HG03460 (cell line): ENCODE data around the gene IMMT.
"Not testable (repeated sequence)": the region's sequence is repeated elsewhere in the genome, so short reads cannot be mapped to it uniquely, and the experiment has no call there.

Experiments
- ATAC-seq: cut with Tn5 transposase; IDR thresholded peaks from one replicate; pipeline ENCODE4 v1.9.1; 2021; ENCODE audit not compliant: unreplicated experiment

Gene IMMT

GRCh38 chr2:86202336-86202692, 7.1 kb upstream of the IMMT start:
- ATAC-seq: no peak

GRCh38 chr2:86201671-86202335, 6.5 kb upstream of the IMMT start:
- ATAC-seq: no peak

GRCh38 chr2:86200564-86200963, 5.3 kb upstream of the IMMT start:
- ATAC-seq: not testable (repeated sequence)

- no peak for ATAC-seq
These were observed 4.5 kb upstream of the IMMT start for GRCh38 chr2:86199834-86200177.

GRCh38 chr2:86195808-86196387, 636 bp upstream of the IMMT start:
- ATAC-seq: no peak

GRCh38 chr2:86194751-86195054, 559 bp downstream of the IMMT start:
- no peak for ATAC-seq

- no peak for ATAC-seq
These were observed 1.2 kb downstream of the IMMT start for GRCh38 chr2:86193901-86194567.

- no peak for ATAC-seq
These were observed 5.4 kb downstream of the IMMT start for GRCh38 chr2:86189782-86190416.

GRCh38 chr2:86186431-86186830, 8.8 kb downstream of the IMMT start:
- ATAC-seq: no peak

- ATAC-seq: no peak
These were observed 9.6 kb downstream of the IMMT start for GRCh38 chr2:86185517-86186212.

- ATAC-seq: no peak
These were observed 18.7 kb downstream of the IMMT start for GRCh38 chr2:86176597-86176996.

GRCh38 chr2:86175828-86176227, 19.4 kb downstream of the IMMT start:
- ATAC-seq: no peak

GRCh38 chr2:86174445-86174844, 20.8 kb downstream of the IMMT start:
- no peak for ATAC-seq

- ATAC-seq: no peak
These were observed 22.7 kb downstream of the IMMT start for GRCh38 chr2:86172610-86173009.

GRCh38 chr2:86171295-86171694, 24.0 kb downstream of the IMMT start:
- ATAC-seq: no peak

GRCh38 chr2:86170449-86170848, 24.8 kb downstream of the IMMT start:
- no peak for ATAC-seq

GRCh38 chr2:86160156-86160952, 34.9 kb downstream of the IMMT start:
- ATAC-seq: no peak

- no peak for ATAC-seq
These were observed 37.0 kb downstream of the IMMT start for GRCh38 chr2:86158286-86158685.

- ATAC-seq: no peak
These were observed 38.2 kb downstream of the IMMT start for GRCh38 chr2:86157009-86157556.

GRCh38 chr2:86150502-86150901, 44.8 kb downstream of the IMMT start:
- ATAC-seq: no peak

- no peak for ATAC-seq
These were observed 47.5 kb downstream of the IMMT start for GRCh38 chr2:86147793-86148192.
